Smooth muscle cell of the brain vasculature (primary cell): Measurements from ENCODE around the gene OR10H3.
"Not testable (repeated sequence)": the region's sequence is repeated elsewhere in the genome, so short reads cannot be mapped to it uniquely, and the experiment has no call there.

Experiments used
- DNase-seq: peaks from one replicate; pipeline ENCODE4 v3.0.0-alpha.2; 2012; ENCODE audit warnings: low read depth, low spot score

Gene OR10H3

DNA sequence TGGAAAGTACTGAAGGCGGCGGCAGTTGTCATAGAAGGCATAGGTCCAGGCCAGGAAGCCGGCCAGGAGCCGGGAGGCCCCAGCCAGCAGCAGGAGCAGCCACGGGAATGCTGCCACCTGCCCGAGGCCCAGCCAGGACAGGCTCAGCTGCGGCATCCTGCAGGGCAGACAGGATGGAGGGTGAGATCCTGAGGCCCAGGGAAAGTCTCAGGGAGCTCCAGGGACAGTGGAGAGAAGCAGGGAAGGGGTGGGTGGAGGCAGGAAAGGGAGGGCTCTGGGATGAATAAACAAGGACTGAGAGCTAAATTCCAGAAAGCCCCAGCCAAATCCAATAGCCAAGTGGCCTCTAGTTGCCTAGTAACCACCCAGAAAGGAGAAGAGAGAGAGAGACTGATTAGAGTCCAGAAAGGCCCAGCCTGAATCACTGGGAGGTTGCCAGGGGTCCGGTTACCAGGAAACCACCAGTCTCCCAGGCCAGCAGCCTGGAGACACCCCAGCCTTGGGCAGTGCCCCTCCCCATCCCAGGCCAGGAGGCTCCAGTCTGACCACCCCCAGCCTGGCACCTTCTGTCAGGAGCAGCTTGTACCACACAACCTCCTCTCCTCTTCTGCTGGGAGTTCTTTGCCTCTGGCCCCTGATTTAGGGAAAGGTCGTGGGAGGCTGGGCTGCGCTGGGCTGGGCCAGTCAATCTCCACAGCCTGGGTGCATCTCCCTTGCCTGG is 42.1 kb downstream of the OR10H3 start:
- DNase-seq: no peak

DNA sequence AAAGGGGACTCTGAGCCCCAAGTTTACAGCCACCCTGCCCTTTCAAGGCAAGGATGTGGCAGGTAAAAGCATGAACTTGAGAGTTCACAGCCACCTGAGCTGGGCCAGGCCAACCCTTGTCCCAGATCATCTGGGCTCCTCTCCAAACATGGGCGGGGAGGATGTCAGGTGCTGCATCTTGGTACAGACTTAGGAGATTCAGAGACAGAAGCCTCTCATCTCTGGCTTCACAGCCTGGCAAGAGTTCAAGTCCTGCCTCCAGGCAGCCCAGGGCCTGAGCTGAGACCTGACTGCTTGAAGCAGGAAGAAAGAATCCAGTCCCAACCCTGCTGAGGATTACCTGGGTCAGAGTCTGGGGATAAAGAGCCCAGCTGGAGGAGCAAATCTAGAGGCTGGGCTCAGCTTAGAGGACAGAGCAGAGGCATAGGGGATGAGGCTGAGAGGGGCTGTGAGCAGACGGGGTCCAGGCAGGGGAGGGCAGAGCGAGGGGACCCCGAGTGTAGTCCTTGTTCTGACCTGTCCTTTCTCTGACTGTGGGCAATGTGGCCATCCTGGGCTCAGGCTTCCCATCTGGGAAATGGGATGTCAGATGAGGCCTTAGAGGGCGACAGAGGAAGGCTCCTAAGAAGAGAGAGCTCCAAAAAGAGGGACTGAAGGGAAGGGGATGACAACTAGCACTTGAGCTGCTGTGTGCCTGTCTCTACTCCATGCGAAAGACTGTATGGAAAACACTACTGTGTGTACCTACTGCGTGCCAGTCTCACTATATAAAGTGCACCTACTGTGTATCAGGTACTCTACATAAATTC is 43.0 kb downstream of the OR10H3 start:
- DNase-seq: no peak

DNA sequence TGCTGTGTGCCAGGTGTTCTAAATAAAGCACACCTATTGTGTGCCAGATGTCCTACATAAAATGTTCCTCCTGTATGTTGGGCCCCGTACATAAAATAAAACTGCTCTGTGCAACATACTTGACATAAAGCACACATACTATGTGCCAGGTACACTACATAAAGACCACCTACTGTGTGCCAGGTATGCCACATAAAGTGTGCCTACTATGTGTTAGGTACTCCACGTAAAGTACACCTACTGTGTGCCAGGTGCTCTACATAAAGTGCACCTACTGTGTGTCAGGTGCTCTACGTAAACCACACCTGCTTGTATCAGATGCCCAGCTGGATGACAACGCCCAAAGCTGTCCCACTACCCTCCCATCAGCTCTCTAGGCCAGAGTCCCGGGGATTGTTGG is 43.9 kb downstream of the OR10H3 start:
- no peak for DNase-seq

DNA sequence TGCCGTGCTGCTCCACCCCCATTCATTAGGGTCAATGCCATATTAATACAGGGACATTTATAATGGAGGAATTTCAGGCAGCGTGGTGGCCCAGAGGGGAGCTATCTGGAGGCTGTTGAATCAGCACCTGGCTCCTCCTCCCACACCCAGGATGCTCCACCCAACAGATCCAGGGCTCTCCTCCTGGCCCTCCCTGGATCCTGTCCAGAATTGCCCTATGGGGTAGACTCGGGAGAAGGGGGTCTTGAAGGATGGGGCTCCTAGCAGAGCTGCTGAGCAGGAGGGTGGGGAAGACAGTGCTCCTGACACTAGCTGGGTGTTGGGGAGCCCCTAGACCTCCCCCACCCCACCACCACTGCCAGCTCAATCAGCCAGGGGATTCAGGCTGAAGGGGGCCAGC is 44.4 kb downstream of the OR10H3 start:
- DNase-seq: no peak

DNA sequence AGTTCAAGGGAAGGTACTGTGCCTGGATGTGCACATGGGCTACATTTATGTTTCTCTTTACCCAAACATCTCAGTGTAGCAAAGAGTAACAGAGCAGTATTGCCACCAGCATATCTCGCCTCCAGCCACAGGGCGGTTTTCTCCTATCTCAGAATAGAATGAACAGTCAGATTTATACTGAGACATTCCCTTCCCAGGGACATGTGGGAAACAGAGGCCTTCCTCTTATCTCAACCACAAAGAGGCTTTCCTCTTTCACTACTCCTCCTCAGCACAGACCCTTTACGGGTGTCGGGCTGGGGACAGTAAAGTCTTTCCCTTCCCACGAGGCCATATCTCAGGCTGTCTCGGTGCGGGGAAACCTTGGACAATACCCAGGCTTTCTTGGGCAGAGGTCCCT is 45.1 kb downstream of the OR10H3 start:
- DNase-seq: not testable (repeated sequence)

DNA sequence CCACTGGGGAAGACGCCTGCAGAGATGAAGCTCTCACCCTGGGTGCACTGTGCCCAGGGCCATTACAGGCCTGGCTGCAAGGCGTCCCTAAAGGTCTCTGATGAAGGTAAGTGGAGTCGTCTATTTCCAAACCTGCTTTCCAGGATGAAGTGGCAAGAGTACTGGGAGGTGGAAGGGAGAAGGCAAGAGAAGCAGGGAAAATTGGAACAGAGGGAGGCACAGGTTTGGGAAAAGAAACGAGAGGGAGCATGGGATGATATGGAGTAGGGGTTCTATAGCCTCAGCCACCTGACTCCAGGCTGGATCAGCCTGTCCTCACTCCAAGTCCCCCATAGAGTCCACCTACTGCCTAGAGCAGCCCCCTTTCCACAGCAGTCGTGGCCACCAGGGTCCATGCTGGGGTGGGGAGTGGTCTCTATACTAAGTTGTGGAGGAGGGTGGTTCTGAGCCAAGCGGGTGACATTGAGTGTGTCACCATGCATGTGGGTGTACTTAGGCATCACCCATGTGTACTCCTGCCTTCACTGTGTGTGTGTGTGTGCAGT is 49.9 kb downstream of the OR10H3 start, which contains the start of gene OR10H5:
OR10H5 (plus strand) TSS at position 51 of the 545 bp plus-strand sequence. CDS start 6,388 bp downstream, outside the sequence.
- DNase-seq: no peak

DNA sequence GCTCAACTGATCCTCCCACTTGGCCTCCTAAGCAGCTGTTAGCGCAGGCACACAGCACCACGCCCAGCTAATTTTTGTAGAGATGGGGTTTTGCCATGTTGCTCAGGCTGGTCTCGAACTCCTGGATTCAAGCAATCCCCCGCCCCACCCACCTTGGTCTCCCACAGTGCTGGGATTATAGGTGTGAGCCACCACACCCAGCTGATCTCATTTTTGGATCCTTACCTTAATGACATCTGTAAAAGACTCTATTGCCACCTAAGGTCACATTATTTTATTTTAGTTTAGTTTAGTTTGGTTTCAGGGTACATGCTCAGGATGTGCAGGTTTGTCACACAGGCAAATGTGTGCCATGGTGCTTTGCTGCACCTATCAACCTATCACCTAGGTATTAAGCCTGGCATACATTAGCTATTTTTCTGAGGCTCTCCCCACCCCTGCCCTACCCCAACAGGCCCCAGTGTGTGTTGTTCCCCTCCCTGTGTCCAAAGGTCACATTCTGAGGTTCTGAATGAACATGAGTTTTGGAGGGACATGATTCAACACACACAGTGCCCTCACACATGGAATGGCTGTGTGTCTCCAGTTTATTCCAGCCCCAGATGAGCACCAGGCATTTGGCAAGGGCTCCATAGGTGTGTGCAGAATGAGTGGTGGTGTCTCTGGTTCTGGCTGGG is 50.9 kb downstream of the OR10H3 start:
- DNase-seq: no peak

DNA sequence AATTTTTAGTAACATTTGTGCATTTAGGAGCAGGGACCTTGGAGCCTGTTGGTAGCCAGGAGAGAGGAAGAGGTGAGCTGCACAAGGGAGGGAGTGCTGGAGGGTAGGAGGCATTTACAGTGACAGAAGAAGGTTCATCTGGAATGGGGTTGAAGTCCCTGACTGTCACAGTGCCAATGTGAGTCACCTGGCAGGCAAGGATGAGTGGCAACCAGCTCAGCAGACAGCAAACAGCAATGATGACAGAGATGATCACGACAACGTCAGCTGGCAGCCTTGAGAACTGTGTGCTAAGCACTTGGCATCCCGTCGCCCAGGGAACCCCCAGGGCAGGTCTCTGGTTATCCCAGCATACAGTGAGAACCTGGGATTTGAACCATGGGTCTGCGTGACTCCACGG is 52.3 kb downstream of the OR10H3 start:
- DNase-seq: no peak
